Measurements from ENCODE around the gene CAPN5. TPM values are rescaled to one million over a fixed set of nuclear protein-coding genes. Genes with fewer than 3 reads are reported as not detected.
"Not testable (repeated sequence)": the region's sequence is repeated elsewhere in the genome, so short reads cannot be mapped to it uniquely, and the experiment has no call there.

CAPN5 gene
- total and polyA plus RNA-seq, 2 donors from 2014 or later = 20.0 to 36.0 TPM

DNA sequence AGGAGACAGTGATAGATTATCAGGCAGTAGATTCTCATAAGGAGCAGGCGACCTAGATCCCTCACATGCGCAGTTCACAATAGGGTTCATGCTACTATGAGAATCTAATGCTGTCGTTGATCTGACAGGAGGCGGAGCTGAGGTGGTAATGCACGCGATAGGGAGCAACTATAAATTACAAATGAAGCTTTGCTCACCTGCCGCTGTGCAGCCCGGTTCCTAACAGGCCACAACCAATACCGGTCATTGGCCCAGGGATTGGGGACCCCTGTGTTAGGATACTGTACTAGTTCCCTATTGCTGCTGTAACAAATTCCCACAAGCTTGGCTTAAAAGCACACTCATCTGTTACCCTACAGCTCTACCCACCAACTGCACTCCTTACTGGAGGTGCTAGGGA, 21.9 kb upstream of the CAPN5 start:
- no peaks in the 10 kb centered on the region for H3K9me3 ChIP-seq (ENCODE audit: control insufficient read depth in 2 of 3, insufficient read depth in 1 of 3, low read length in 3 of 3)
- FAIRE-seq = no peak
- no peaks in the 10 kb centered on the region for H3K36me3 ChIP-seq (ENCODE audit: control insufficient read depth in 2 of 3, insufficient read depth in 3 of 3, low read length in 3 of 3)

DNA sequence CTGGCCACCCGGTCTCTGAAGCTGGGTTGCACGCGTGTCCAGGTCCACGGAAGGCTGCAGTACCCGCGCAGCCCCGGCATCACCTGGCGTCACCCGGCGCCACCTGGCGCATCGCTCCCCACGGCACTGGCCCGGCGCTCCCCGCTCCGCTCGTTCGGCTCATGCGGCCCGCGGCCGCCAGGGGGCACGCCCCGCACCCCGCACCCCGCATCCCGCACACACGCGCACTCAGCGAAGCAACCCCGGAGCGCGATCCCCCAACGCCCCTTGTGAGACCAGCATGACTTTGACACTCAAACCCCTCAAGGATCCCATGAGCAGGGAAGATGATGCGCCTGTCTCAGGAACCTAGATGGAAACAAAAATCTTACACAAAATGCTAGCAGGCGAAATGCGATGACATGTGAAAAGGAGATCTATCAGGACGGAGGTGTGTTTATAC, 20.7 kb upstream of the CAPN5 start:
- no peaks in the 10 kb centered on the region for H3K9me3 ChIP-seq (ENCODE audit: control insufficient read depth in 2 of 3, insufficient read depth in 1 of 3, low read length in 3 of 3)
- TF ChIP-seq, protein P1, sequence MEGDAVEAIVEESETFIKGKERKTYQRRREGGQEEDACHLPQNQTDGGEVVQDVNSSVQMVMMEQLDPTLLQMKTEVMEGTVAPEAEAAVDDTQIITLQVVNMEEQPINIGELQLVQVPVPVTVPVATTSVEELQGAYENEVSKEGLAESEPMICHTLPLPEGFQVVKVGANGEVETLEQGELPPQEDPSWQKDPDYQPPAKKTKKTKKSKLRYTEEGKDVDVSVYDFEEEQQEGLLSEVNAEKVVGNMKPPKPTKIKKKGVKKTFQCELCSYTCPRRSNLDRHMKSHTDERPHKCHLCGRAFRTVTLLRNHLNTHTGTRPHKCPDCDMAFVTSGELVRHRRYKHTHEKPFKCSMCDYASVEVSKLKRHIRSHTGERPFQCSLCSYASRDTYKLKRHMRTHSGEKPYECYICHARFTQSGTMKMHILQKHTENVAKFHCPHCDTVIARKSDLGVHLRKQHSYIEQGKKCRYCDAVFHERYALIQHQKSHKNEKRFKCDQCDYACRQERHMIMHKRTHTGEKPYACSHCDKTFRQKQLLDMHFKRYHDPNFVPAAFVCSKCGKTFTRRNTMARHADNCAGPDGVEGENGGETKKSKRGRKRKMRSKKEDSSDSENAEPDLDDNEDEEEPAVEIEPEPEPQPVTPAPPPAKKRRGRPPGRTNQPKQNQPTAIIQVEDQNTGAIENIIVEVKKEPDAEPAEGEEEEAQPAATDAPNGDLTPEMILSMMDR (IDR thresholded peaks at IDR 0.05; ENCODE audit: borderline replicate concordance, extremely low read depth, insufficient read depth) = peak; percentile 66
- intact Hi-C loops (cut with DNase I) = no loop called here
- no peak overlapping the region for H3K4me3 ChIP-seq (ENCODE audit: low read length in 3 of 3)
- H3K27ac ChIP-seq (ENCODE audit: low read depth in 2 of 2, low read length in 2 of 2) = no peak overlapping the region
- peak in 4 of 5 donors; percentile 51 to 76 (median 64) for DNase-seq
- H3K27me3 ChIP-seq (ENCODE audit: control insufficient read depth, insufficient read depth, low read length) = no peaks in the 10 kb centered on the region
- no peak overlapping the region for H3K9ac ChIP-seq (ENCODE audit: low read length in 3 of 3)
- no peaks in the 10 kb centered on the region for H3K36me3 ChIP-seq (ENCODE audit: control insufficient read depth in 2 of 3, insufficient read depth in 3 of 3, low read length in 3 of 3)
- FAIRE-seq = no peak
- no peaks in the 10 kb centered on the region for H3K4me1 ChIP-seq (ENCODE audit: control insufficient read depth in 2 of 3, insufficient read depth in 2 of 3, low read depth in 1 of 3, low read length in 3 of 3)

More for the DNA sequence above, 21.9 kb upstream of the CAPN5 start:
- no peak overlapping the region for H3K9ac ChIP-seq (ENCODE audit: low read length in 3 of 3)
- H3K27me3 ChIP-seq (ENCODE audit: control insufficient read depth, insufficient read depth, low read length) = no peaks in the 10 kb centered on the region
- peaks cover 0 to under 1% (median 0%) of the 10 kb centered on the region in 3 donors for H3K4me1 ChIP-seq (ENCODE audit: control insufficient read depth in 2 of 3, insufficient read depth in 2 of 3, low read depth in 1 of 3, low read length in 3 of 3)
- H3K27ac ChIP-seq (ENCODE audit: low read depth in 2 of 2, low read length in 2 of 2) = no peak overlapping the region
- intact Hi-C loops (cut with DNase I) = no loop called here
- DNase-seq = no peak
- TF ChIP-seq, protein P1 (IDR thresholded peaks at IDR 0.05; ENCODE audit: borderline replicate concordance, extremely low read depth, insufficient read depth) = no peak
- no peak overlapping the region for H3K4me3 ChIP-seq (ENCODE audit: low read length in 3 of 3)

DNA sequence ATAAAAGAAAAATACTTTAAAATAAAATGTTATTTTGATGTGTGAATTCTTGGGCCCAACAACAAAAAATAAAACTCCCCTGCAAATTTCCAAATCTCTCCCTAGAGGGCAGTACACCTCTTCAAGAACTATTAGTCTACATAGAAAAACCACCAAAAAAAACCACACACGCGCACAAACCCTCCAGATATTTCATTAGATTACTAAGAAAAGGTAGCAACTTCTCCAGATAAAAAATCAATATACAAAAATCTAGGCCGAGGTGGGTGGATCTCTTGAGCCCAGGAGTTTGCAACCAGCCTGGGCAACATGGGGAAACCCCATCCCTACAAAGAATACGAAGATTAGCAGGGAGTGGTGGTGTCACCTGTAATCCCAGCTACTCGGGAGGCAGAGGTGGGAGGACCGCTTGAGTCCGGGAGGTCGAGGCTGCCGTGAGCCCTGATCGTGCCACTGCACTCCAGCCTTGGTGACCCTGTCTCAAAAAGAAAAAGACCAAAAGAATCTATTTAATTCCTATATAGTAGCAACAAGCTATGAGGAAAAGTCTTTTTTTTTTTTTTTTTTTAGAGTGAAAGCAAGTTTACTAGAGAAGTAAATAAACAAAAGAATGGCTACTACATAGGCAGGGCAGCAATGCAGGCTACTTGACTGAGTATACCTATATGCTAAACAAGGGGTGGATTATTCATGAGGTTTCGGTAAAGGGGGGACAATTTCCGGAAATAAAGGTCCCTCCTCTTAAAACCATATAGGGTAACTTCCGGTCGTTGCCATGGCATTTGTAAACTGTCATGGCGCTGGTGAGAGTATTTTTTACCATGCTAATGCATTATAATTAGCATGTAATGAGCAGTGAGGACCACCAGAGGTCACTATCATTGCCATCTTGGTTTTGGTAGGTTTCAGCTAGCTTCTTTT, 19.5 kb upstream of the CAPN5 start:
- intact Hi-C loops (cut with DNase I) = no loop called here
- Histone ChIP-seq H3K4me3 (ENCODE audit: low read length in 3 of 3) (peak overlapping the region; percentile 61 to 71 (median 68)), H3K27me3 (ENCODE audit: control insufficient read depth, insufficient read depth, low read length) (no peaks in the 10 kb centered on the region), H3K9ac (ENCODE audit: low read length in 3 of 3) (peak overlapping the region; percentile 31 to 44 (median 38)), H3K27ac (ENCODE audit: low read depth in 2 of 2, low read length in 2 of 2) (peak overlapping the region; percentile 53 to 75), H3K36me3 (ENCODE audit: control insufficient read depth in 2 of 3, insufficient read depth in 3 of 3, low read length in 3 of 3) (no peaks in the 10 kb centered on the region), H3K4me1 (ENCODE audit: control insufficient read depth in 2 of 3, insufficient read depth in 2 of 3, low read depth in 1 of 3, low read length in 3 of 3) (no peaks in the 10 kb centered on the region), H3K9me3 (ENCODE audit: control insufficient read depth in 2 of 3, insufficient read depth in 1 of 3, low read length in 3 of 3) (no peaks in the 10 kb centered on the region)
- TF ChIP-seq, protein P1 (IDR thresholded peaks at IDR 0.05; ENCODE audit: borderline replicate concordance, extremely low read depth, insufficient read depth) = peak; percentile 79
- DNase-seq = peak in 4 of 5 donors; percentile 81 to 98 (median 92)
- FAIRE-seq = peak; percentile 99

DNA sequence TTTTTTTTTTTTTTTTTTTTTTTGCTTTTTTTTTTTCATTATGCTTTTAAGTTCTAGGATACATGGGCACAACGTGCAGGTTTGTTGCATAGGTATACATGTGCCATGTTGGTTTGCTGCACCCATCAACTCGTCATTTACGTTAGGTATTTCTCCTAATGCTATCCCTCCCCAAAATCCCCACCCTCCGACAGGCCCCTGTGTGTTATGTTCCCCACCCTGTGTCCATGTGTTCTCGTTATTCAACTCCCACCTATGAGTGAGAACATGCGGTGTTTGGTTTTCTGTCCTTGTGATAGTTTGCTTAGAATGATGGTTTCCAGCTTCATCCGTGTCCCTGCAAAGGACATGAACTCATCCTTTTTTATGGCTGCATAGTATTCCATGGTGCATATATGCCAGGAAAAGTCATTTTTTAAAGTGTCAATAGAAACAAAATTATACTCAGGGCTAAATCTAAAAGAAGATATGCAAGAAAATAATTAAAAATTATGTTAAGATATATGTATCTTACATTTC, 18.8 kb upstream of the CAPN5 start:
- H3K27ac ChIP-seq (ENCODE audit: low read depth in 2 of 2, low read length in 2 of 2); DNase-seq; FAIRE-seq; H3K9me3 ChIP-seq (ENCODE audit: control insufficient read depth in 2 of 3, insufficient read depth in 1 of 3, low read length in 3 of 3); intact Hi-C loops (cut with DNase I); H3K4me1 ChIP-seq (ENCODE audit: control insufficient read depth in 2 of 3, insufficient read depth in 2 of 3, low read depth in 1 of 3, low read length in 3 of 3); H3K4me3 ChIP-seq (ENCODE audit: low read length in 3 of 3); H3K36me3 ChIP-seq (ENCODE audit: control insufficient read depth in 2 of 3, insufficient read depth in 3 of 3, low read length in 3 of 3); H3K27me3 ChIP-seq (ENCODE audit: control insufficient read depth, insufficient read depth, low read length); H3K9ac ChIP-seq (ENCODE audit: low read length in 3 of 3): not testable (repeated sequence)

Measured in kidney (tissue), 14 donors.